Fibroblast of lung (primary cell): ENCODE results near the gene METAP1D.

Source experiments
- EZH2 ChIP-seq: IDR thresholded peaks from 2 replicates; pipeline ENCODE4 v1.5.1; 2012; ENCODE audit warnings: low read length, control low read depth, mild to moderate bottlenecking; ENCODE audit errors: missing control alignments
- TF ChIP-seq, protein P1 (sequence below), 2 donors: IDR thresholded peaks in 1 of 2; conservative IDR thresholded peaks in 1 of 2; 1 replicate in 1 of 2; 2 replicates in 1 of 2; pipeline ENCODE4 v1.5.1; 2011 to 2012; ENCODE audit warnings: low read length in 2 of 2, control low read depth in 1 of 2, inconsistent platforms in 1 of 2, low read depth in 1 of 2, mild to moderate bottlenecking in 1 of 2

- TF ChIP-seq, protein P1, sequence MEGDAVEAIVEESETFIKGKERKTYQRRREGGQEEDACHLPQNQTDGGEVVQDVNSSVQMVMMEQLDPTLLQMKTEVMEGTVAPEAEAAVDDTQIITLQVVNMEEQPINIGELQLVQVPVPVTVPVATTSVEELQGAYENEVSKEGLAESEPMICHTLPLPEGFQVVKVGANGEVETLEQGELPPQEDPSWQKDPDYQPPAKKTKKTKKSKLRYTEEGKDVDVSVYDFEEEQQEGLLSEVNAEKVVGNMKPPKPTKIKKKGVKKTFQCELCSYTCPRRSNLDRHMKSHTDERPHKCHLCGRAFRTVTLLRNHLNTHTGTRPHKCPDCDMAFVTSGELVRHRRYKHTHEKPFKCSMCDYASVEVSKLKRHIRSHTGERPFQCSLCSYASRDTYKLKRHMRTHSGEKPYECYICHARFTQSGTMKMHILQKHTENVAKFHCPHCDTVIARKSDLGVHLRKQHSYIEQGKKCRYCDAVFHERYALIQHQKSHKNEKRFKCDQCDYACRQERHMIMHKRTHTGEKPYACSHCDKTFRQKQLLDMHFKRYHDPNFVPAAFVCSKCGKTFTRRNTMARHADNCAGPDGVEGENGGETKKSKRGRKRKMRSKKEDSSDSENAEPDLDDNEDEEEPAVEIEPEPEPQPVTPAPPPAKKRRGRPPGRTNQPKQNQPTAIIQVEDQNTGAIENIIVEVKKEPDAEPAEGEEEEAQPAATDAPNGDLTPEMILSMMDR (conservative IDR thresholded peaks at IDR 0.05 in 1 of 2, IDR thresholded peaks at IDR 0.05 in 1 of 2; ENCODE audit: low read depth in 1 of 2, low read length in 2 of 2), result no peak
- no peak for TF ChIP-seq EZH2
Measured at GRCh38 chr2:171999604-172000469, at the start of gene METAP1D.
